ENCODE measurements around the gene GCNA. TPM values are rescaled to one million over a fixed set of nuclear protein-coding genes. Genes with fewer than 3 reads are reported as not detected.
A peak's percentile ranks its signal among the peaks of the same experiment; 100 is the strongest.

The GCNA gene
- total RNA-seq, 6 experiments from 2014 or later, result 0.37 to 1.7 (median 0.95) TPM

- no peak for DNase-seq
- WGBS (ENCODE audit: insufficient coverage, low coverage, low lambda C conversion rate, missing lambda C conversion rate), result 77% methylated on average over 13 of the region's 14 CpGs
- no peaks in the 10 kb centered on the region for H3K4me1 ChIP-seq
Observed at GRCh38 chrX:71627588-71628404, 49.6 kb downstream of the GCNA start.

GRCh38 chrX:71629467-71629866, 51.2 kb downstream of the GCNA start:
- Histone ChIP-seq H3K9me3 (no peaks in the 10 kb centered on the region), H3K4me1 (no peaks in the 10 kb centered on the region), H3K4me3 (no peak overlapping the region), H3K36me3 (no peaks in the 10 kb centered on the region), H3K27ac (no peak overlapping the region), H3K27me3 (no peaks in the 10 kb centered on the region)
- ATAC-seq (no peak), DNase-seq (no peak)
- 67% methylated on average over 1 of the region's 2 CpGs for WGBS (ENCODE audit: insufficient coverage, low coverage, low lambda C conversion rate, missing lambda C conversion rate)
- TF ChIP-seq CTCF (IDR thresholded peaks at IDR 0.05) (no peak), POLR2A (IDR thresholded peaks at IDR 0.05) (no peak)
- intact Hi-C loops (cut with DNase I), result no loop called here

More at GRCh38 chrX:71627588-71628404, 49.6 kb downstream of the GCNA start:
- Histone ChIP-seq H3K27me3 (no peaks in the 10 kb centered on the region), H3K27ac (no peak overlapping the region), H3K36me3 (no peaks in the 10 kb centered on the region), H3K9me3 (no peaks in the 10 kb centered on the region), H3K4me3 (no peak overlapping the region)
- no peak for ATAC-seq
- no peak for TF ChIP-seq POLR2A (IDR thresholded peaks at IDR 0.05)
- TF ChIP-seq CTCF (IDR thresholded peaks at IDR 0.05), result no peak
- intact Hi-C loops (cut with DNase I), result no loop called here

- WGBS (ENCODE audit: insufficient coverage, low coverage, low lambda C conversion rate, missing lambda C conversion rate), result 46% methylated on average over 6 of the region's 10 CpGs
- no peak for DNase-seq
- Histone ChIP-seq H3K27ac (no peak overlapping the region), H3K9me3 (no peaks in the 10 kb centered on the region), H3K4me1 (no peaks in the 10 kb centered on the region), H3K36me3 (no peaks in the 10 kb centered on the region), H3K4me3 (no peak overlapping the region), H3K27me3 (no peaks in the 10 kb centered on the region)
- ATAC-seq, result peak; percentile 51 to 73 (median 59)
- intact Hi-C loops (cut with DNase I), result no loop called here
- no peak for TF ChIP-seq CTCF (IDR thresholded peaks at IDR 0.05)
- no peak for TF ChIP-seq POLR2A (IDR thresholded peaks at IDR 0.05)
Observed at GRCh38 chrX:71632923-71633657, 54.9 kb downstream of the GCNA start.

- no peak overlapping the region for H3K27ac ChIP-seq
- no peaks in the 10 kb centered on the region for H3K9me3 ChIP-seq
- no peaks in the 10 kb centered on the region for H3K4me1 ChIP-seq
- TF ChIP-seq CTCF (IDR thresholded peaks at IDR 0.05) (no peak), POLR2A (IDR thresholded peaks at IDR 0.05) (no peak)
- DNase-seq (no peak), ATAC-seq (no peak)
- H3K36me3 ChIP-seq, result no peaks in the 10 kb centered on the region
- 76% methylated on average over 3 of the region's 6 CpGs for WGBS (ENCODE audit: insufficient coverage, low coverage, low lambda C conversion rate, missing lambda C conversion rate)
- H3K27me3 ChIP-seq, result no peaks in the 10 kb centered on the region
- intact Hi-C loops (cut with DNase I), result no loop called here
- no peak overlapping the region for H3K4me3 ChIP-seq
Observed at GRCh38 chrX:71634366-71634765, 56.1 kb downstream of the GCNA start.
